Activated naive CD8-positive, alpha-beta T cell treated with anti-CD3 and anti-CD28 coated beads for 36 hours (primary cell): ENCODE measurements around the gene INSL3. TPM values are rescaled to one million over a fixed set of nuclear protein-coding genes. Genes with fewer than 3 reads are reported as not detected.
"Not testable (repeated sequence)": the region's sequence is repeated elsewhere in the genome, so short reads cannot be mapped to it uniquely, and the experiment has no call there.

Experiments used
- DNase-seq: peaks from one replicate; pipeline ENCODE4 v3.0.0; 2021
- H3K27ac Mint-ChIP-seq: one replicate; pipeline ENCODE4 v1.8.0; 2022; ENCODE audit warnings: mild to moderate bottlenecking, moderate library complexity, mixed read lengths
- H3K27me3 Mint-ChIP-seq: one replicate; pipeline ENCODE4 v1.8.0; 2022; ENCODE audit warnings: mild to moderate bottlenecking, mixed read lengths
- H3K36me3 Mint-ChIP-seq: one replicate; pipeline ENCODE4 v1.8.0; 2021; ENCODE audit warnings: mild to moderate bottlenecking, mixed read lengths
- H3K4me1 Mint-ChIP-seq: one replicate; pipeline ENCODE4 v1.8.0; 2021; ENCODE audit warnings: mixed read lengths
- H3K4me3 Mint-ChIP-seq: one replicate; pipeline ENCODE4 v1.8.0; 2022; ENCODE audit warnings: mild to moderate bottlenecking, moderate library complexity, mixed read lengths
- H3K9me3 Mint-ChIP-seq: one replicate; pipeline ENCODE4 v1.8.0; 2022; ENCODE audit warnings: mixed read lengths
- total RNA-seq, 2 experiments: library from RNA; stranded (reverse); gene quantifications; one replicate each; pipeline ENCODE4 v1.2.3, GENCODE V29; 2021

Gene INSL3
- total RNA-seq, 2 experiments from 2014 or later: 1.7 to 1.8 TPM

- DNase-seq: no peak
- peak overlapping the region; percentile 60 for H3K4me3 Mint-ChIP-seq
- H3K9me3 Mint-ChIP-seq: no peaks in the 10 kb centered on the region
- H3K27ac Mint-ChIP-seq: peak overlapping the region; percentile 56
- peaks cover 17% of the 10 kb centered on the region for H3K4me1 Mint-ChIP-seq
- no peaks in the 10 kb centered on the region for H3K36me3 Mint-ChIP-seq
- H3K27me3 Mint-ChIP-seq: no peaks in the 10 kb centered on the region
Observed at GRCh38 chr19:17806945-17807344, 14.4 kb downstream of the INSL3 start.

GRCh38 chr19:17805427-17805826, 15.9 kb downstream of the INSL3 start:
- no peak overlapping the region for H3K4me3 Mint-ChIP-seq
- peaks cover 17% of the 10 kb centered on the region for H3K4me1 Mint-ChIP-seq
- no peak overlapping the region for H3K27ac Mint-ChIP-seq
- no peaks in the 10 kb centered on the region for H3K27me3 Mint-ChIP-seq
- no peaks in the 10 kb centered on the region for H3K9me3 Mint-ChIP-seq
- H3K36me3 Mint-ChIP-seq: no peaks in the 10 kb centered on the region
- DNase-seq: no peak

DNA sequence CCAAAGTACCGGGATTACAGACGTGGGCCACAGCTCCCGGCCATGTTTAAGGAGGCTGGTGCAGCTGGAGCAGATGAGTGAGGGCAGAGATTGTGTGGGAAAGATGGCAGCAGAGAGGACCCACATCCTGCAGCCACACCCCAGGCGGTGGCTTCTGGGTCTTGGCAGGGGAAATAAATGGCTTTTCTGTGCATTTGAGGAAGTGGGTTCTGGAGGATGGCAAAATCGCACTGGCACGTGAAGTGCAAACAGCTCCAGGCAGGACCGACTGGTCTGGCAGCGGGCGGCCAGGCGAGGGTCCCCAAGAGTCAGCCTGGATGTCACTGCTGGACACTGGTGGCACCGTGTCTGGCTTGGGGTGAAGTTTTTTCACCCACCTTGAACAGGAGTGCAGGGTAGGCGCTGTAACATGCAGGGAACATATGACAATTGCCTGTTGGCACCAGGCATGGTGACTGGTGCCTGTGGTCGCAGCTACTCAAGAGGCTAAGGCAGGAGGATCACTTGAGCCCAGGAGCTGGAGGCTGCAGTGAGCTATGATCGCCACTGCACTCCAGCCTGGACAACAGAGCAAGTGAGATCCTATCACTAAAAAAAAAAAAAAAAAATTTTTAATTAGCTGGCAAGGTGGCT, 17.9 kb downstream of the INSL3 start:
- no peaks in the 10 kb centered on the region for H3K36me3 Mint-ChIP-seq
- no peaks in the 10 kb centered on the region for H3K9me3 Mint-ChIP-seq
- peaks cover 17% of the 10 kb centered on the region for H3K4me1 Mint-ChIP-seq
- H3K27ac Mint-ChIP-seq: peak overlapping the region; percentile 2
- H3K4me3 Mint-ChIP-seq: no peak overlapping the region
- no peak for DNase-seq
- H3K27me3 Mint-ChIP-seq: no peaks in the 10 kb centered on the region

DNA sequence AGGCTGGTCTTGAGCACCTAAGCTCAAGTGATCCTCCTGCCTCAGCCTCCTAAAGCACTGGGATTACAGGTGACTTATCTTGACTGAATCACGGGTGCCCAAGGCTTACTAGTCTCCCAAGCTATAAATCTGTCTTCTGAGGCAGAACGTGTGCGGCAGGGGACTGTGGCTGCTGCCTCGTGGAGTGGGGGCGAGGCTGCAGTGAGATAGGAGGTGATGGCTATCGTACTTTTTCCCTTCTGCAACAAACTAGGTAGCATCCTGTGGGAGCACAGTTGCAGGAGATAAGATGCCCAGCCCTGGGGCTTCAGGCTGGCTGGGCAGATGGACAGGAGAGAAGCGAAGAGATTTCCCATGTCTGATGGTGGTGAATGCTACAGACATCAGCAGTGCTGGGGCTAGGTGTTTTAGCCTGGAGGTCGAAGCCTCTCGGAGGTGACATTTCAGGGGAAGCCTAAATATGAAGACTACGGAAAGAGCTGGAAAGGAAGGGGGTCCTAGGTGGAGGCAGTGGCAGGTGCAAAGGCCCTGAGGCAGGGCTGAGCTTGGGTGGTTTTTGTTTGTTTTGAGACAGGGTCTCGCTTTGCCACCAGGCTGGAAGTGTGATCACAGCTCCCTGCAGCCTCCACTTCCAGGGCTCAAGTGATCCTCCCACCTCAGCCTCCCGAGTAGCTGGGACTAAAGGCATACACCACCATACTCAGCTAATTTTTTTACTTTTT, 19.0 kb downstream of the INSL3 start:
- Mint-ChIP-seq H3K27me3 (no peaks in the 10 kb centered on the region), H3K9me3 (no peaks in the 10 kb centered on the region), H3K36me3 (no peaks in the 10 kb centered on the region), H3K4me3 (no peak overlapping the region), H3K27ac (no peak overlapping the region), H3K4me1 (peaks cover 21% of the 10 kb centered on the region)
- no peak for DNase-seq

- DNase-seq, H3K27me3 Mint-ChIP-seq, H3K36me3 Mint-ChIP-seq, H3K27ac Mint-ChIP-seq, H3K9me3 Mint-ChIP-seq, H3K4me3 Mint-ChIP-seq: not testable (repeated sequence)
- peaks cover 34% of the 10 kb centered on the region for H3K4me1 Mint-ChIP-seq
Observed at GRCh38 chr19:17798599-17798998, 22.7 kb downstream of the INSL3 start.

- no peaks in the 10 kb centered on the region for H3K9me3 Mint-ChIP-seq
- H3K4me3 Mint-ChIP-seq: no peak overlapping the region
- peak; percentile 50 for DNase-seq
- H3K36me3 Mint-ChIP-seq: no peaks in the 10 kb centered on the region
- H3K27me3 Mint-ChIP-seq: no peaks in the 10 kb centered on the region
- H3K4me1 Mint-ChIP-seq: peaks cover 30% of the 10 kb centered on the region
- H3K27ac Mint-ChIP-seq: no peak overlapping the region
Observed at GRCh38 chr19:17797424-17798201, 23.7 kb downstream of the INSL3 start.

- peaks cover 30% of the 10 kb centered on the region for H3K4me1 Mint-ChIP-seq
- H3K4me3 Mint-ChIP-seq: no peak overlapping the region
Observed at GRCh38 chr19:17796838-17797423, 24.4 kb downstream of the INSL3 start.

GRCh38 chr19:17796013-17796837, 25.1 kb downstream of the INSL3 start:
- no peak for DNase-seq
- Mint-ChIP-seq H3K36me3 (no peaks in the 10 kb centered on the region), H3K27ac (no peak overlapping the region), H3K4me3 (no peak overlapping the region), H3K9me3 (no peaks in the 10 kb centered on the region), H3K4me1 (peaks cover 36% of the 10 kb centered on the region), H3K27me3 (no peaks in the 10 kb centered on the region)

More at GRCh38 chr19:17796838-17797423, 24.4 kb downstream of the INSL3 start:
- Mint-ChIP-seq H3K27me3 (no peaks in the 10 kb centered on the region), H3K27ac (no peak overlapping the region), H3K36me3 (no peaks in the 10 kb centered on the region), H3K9me3 (no peaks in the 10 kb centered on the region)
- DNase-seq: no peak

GRCh38 chr19:17795495-17795856, 25.8 kb downstream of the INSL3 start:
- DNase-seq: no peak
- H3K36me3 Mint-ChIP-seq: no peaks in the 10 kb centered on the region
- H3K9me3 Mint-ChIP-seq: no peaks in the 10 kb centered on the region
- no peak overlapping the region for H3K27ac Mint-ChIP-seq
- peak overlapping the region; percentile 59 for H3K4me3 Mint-ChIP-seq
- H3K27me3 Mint-ChIP-seq: no peaks in the 10 kb centered on the region
- peaks cover 38% of the 10 kb centered on the region for H3K4me1 Mint-ChIP-seq

DNA sequence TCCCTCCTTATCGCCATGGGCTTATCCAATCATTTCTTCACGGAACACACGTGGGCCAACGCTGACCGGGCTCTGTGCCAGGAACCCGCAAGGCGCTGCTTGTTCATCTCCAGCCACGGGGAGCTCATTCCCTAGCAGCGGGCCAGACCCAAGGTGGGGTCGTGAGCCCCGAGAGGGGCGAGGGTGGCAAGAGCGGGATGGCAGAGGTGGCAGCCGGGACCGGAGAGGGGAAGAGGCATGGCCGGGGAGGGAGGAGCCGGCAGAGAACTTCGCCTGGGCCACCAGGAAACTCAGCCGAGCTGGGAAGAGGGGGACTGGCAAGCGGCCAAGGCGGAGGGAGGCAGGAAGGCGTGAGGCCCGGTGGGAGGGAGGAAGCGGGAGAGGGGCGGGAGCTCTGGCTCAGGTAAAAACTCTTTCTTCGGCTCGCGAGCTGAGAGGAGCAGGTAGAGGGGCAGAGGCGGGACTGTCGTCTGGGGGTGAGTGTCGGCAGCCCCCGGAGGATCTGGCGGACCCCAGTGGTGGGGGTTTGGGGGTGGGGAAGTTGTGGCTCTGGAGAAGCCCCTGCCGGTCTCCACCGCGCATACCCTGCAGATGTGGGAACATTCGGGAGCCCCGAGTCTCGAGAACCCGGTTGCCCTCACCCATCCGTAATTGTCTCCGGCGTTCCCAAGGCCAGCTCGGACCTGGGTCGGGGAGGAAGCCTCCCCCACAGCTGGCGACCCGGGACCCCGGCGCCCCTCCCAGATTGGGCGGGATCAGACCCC, 26.4 kb downstream of the INSL3 start, which contains the start of gene B3GNT3:
B3GNT3 (plus strand) TSS at position 408 of the 764 bp plus-strand sequence. CDS start 12,670 bp downstream, outside the sequence.
- Mint-ChIP-seq H3K4me3 (peak within 1 kb of the TSS; percentile 59), H3K9me3 (no peaks in the 10 kb centered on the region), H3K27ac (no peak within 1 kb of the TSS), H3K36me3 (no peaks in the 10 kb centered on the region), H3K27me3 (no peaks in the 10 kb centered on the region), H3K4me1 (peaks cover 43% of the 10 kb centered on the region)
- DNase-seq: no peak

GRCh38 chr19:17794412-17794730, 26.9 kb downstream of the INSL3 start:
- H3K9me3 Mint-ChIP-seq: no peaks in the 10 kb centered on the region
- H3K4me3 Mint-ChIP-seq: peak overlapping the region; percentile 59
- H3K4me1 Mint-ChIP-seq: peaks cover 43% of the 10 kb centered on the region
- DNase-seq: no peak
- no peak overlapping the region for H3K27ac Mint-ChIP-seq
- H3K36me3 Mint-ChIP-seq: peaks cover 1% of the 10 kb centered on the region
- no peaks in the 10 kb centered on the region for H3K27me3 Mint-ChIP-seq

- Mint-ChIP-seq H3K27ac (no peak overlapping the region), H3K4me3 (no peak overlapping the region), H3K36me3 (peaks cover 16% of the 10 kb centered on the region), H3K4me1 (peaks cover 21% of the 10 kb centered on the region), H3K27me3 (no peaks in the 10 kb centered on the region), H3K9me3 (no peaks in the 10 kb centered on the region)
- no peak for DNase-seq
Observed at GRCh38 chr19:17790059-17790780, 31.1 kb downstream of the INSL3 start.

DNA sequence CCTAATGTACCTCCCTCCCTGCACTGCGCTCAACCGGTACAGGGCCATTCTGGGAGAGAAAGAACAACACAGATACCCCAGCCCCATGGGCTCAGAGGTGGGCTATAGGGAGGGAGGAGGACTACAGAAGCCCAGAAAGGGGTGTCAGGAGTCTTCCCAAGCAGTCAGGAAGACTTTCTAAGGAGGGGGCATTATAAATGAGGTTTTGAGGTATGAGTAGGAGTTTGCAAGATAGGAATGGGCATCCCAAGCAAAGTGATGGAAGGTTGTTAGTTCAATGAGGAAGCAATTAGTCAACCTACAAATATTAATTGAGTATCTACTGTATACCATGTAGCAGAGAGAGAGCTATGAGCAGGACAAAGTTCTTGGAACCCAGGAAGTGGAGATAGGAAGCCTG, 32.7 kb downstream of the INSL3 start:
- H3K36me3 Mint-ChIP-seq: peaks cover 24% of the 10 kb centered on the region
- no peak overlapping the region for H3K4me3 Mint-ChIP-seq
- DNase-seq: no peak
- peaks cover 21% of the 10 kb centered on the region for H3K4me1 Mint-ChIP-seq
- H3K27me3 Mint-ChIP-seq: no peaks in the 10 kb centered on the region
- no peaks in the 10 kb centered on the region for H3K9me3 Mint-ChIP-seq
- no peak overlapping the region for H3K27ac Mint-ChIP-seq
